Measurements from ENCODE around the gene CFHR1. TPM values are rescaled to one million over a fixed set of nuclear protein-coding genes. Genes with fewer than 3 reads are reported as not detected.

Gene CFHR1
- polyA plus RNA-seq, 1 of the 3 experiments (the other 2 are of a cell fraction) = 0.31 TPM

DNA sequence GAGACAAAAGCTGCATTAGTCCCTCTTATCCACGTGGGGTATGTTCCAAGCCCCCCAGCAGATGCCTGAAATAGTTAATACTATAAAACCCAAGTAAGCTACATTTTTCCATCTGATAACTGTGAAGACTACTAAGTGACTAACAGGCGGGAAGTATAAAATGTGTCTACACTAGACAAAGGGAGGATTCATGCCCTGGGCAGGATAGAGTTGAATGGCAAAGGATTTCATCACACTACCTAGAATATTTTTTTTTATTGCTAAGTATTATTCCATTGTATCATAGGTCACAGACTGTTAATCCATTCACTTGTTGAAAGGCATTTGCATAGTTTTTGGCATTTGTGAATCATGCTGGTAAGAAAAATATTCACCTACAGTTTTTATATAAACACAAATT lies 41.9 kb downstream of the CFHR1 start:
- H3K79me2 ChIP-seq (ENCODE audit: insufficient read depth) = no peaks in the 10 kb centered on the region
- H3K27ac ChIP-seq (ENCODE audit: low read depth in 2 of 2, low read length in 1 of 2) = no peak overlapping the region
- POLR2A ChIA-PET = no interaction called here
- no peaks in the 10 kb centered on the region for H3K27me3 ChIP-seq (ENCODE audit: insufficient read depth)
- TF ChIP-seq, protein P1, sequence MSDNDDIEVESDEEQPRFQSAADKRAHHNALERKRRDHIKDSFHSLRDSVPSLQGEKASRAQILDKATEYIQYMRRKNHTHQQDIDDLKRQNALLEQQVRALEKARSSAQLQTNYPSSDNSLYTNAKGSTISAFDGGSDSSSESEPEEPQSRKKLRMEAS (IDR thresholded peaks at IDR 0.05; ENCODE audit: low read depth) = no peak
- TF ChIP-seq, protein P2, sequence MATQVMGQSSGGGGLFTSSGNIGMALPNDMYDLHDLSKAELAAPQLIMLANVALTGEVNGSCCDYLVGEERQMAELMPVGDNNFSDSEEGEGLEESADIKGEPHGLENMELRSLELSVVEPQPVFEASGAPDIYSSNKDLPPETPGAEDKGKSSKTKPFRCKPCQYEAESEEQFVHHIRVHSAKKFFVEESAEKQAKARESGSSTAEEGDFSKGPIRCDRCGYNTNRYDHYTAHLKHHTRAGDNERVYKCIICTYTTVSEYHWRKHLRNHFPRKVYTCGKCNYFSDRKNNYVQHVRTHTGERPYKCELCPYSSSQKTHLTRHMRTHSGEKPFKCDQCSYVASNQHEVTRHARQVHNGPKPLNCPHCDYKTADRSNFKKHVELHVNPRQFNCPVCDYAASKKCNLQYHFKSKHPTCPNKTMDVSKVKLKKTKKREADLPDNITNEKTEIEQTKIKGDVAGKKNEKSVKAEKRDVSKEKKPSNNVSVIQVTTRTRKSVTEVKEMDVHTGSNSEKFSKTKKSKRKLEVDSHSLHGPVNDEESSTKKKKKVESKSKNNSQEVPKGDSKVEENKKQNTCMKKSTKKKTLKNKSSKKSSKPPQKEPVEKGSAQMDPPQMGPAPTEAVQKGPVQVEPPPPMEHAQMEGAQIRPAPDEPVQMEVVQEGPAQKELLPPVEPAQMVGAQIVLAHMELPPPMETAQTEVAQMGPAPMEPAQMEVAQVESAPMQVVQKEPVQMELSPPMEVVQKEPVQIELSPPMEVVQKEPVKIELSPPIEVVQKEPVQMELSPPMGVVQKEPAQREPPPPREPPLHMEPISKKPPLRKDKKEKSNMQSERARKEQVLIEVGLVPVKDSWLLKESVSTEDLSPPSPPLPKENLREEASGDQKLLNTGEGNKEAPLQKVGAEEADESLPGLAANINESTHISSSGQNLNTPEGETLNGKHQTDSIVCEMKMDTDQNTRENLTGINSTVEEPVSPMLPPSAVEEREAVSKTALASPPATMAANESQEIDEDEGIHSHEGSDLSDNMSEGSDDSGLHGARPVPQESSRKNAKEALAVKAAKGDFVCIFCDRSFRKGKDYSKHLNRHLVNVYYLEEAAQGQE (IDR thresholded peaks at IDR 0.05; ENCODE audit: low read depth, low read length) = no peak
- TF ChIP-seq FOSL2 (IDR thresholded peaks at IDR 0.05; ENCODE audit: borderline replicate concordance, low read depth) (no peak), RFX5 (IDR thresholded peaks at IDR 0.05; ENCODE audit: low read length) (no peak), FOXJ3 (CRISPR knock-in tag; IDR thresholded peaks at IDR 0.05) (no peak), RCOR1 (IDR thresholded peaks at IDR 0.05; ENCODE audit: low read length) (no peak), MXI1 (IDR thresholded peaks at IDR 0.05; ENCODE audit: low read depth, low read length) (no peak), SIN3A (IDR thresholded peaks at IDR 0.05; ENCODE audit: borderline replicate concordance, low read depth, low read length) (no peak)
- TF ChIP-seq, protein P3, sequence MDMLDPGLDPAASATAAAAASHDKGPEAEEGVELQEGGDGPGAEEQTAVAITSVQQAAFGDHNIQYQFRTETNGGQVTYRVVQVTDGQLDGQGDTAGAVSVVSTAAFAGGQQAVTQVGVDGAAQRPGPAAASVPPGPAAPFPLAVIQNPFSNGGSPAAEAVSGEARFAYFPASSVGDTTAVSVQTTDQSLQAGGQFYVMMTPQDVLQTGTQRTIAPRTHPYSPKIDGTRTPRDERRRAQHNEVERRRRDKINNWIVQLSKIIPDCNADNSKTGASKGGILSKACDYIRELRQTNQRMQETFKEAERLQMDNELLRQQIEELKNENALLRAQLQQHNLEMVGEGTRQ (IDR thresholded peaks at IDR 0.05; ENCODE audit: borderline replicate concordance, low read depth, low read length) = no peak
- H2AFZ ChIP-seq (ENCODE audit: low read depth) = no peak overlapping the region
- H3K9me2 ChIP-seq = no peaks in the 10 kb centered on the region
- H3F3A ChIP-seq (replicated peaks; ENCODE audit: insufficient read depth) = no peaks in the 10 kb centered on the region
- H3K9ac ChIP-seq = no peak overlapping the region
- H3K4me3 ChIP-seq (ENCODE audit: low read depth in 2 of 2, low read length in 1 of 2) = no peak overlapping the region
- no peaks in the 10 kb centered on the region for H4K20me1 ChIP-seq (ENCODE audit: insufficient read depth)
- no peak overlapping the region for H3K4me2 ChIP-seq
- CTCF ChIA-PET = no interaction called here
- peaks cover 0 to 3% of the 10 kb centered on the region in 2 experiments for H3K36me3 ChIP-seq (replicated peaks in 1 of 2; ENCODE audit: control insufficient read depth in 1 of 2, insufficient read depth in 2 of 2, low read length in 1 of 2)
- 30% methylated on average over 2 of the region's 2 CpGs for WGBS (ENCODE audit: low lambda C conversion rate)
- no peak for DNase-seq
- no peaks in the 10 kb centered on the region for H3K4me1 ChIP-seq (ENCODE audit: control insufficient read depth in 1 of 2, insufficient read depth in 2 of 2, low read depth in 1 of 2, low read length in 1 of 2)
- H3K9me3 ChIP-seq = no peaks in the 10 kb centered on the region

DNA sequence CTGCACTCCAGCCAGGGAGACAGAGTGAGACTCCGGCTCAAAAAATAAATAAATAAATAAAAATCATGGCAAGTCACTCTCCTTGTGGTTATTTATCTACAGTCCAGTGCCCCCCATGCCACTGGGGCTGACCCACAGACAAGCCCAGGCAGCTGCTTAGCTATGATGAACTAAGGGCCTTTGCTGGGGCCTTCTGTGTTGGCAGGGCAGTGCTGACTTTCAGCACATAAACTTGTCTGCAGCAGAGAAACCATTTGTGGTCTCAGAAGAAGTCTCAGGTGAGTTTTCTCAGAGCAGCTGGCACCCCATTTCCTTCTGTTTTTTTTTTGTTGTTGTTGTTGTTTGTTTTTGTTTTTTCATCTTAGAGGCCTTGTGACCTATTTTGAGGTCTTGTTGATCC lies 47.4 kb downstream of the CFHR1 start:
- 67% methylated on average over 1 of the region's 1 CpG for WGBS (ENCODE audit: low lambda C conversion rate)
- H3K4me2 ChIP-seq = no peak overlapping the region
- TF ChIP-seq, protein P2 (IDR thresholded peaks at IDR 0.05; ENCODE audit: low read depth, low read length) = no peak
- TF ChIP-seq, protein P3 (IDR thresholded peaks at IDR 0.05; ENCODE audit: borderline replicate concordance, low read depth, low read length) = no peak
- TF ChIP-seq GATA2 (CRISPR knock-in tag; IDR thresholded peaks at IDR 0.05) (no peak), ELF1 (IDR thresholded peaks at IDR 0.05) (no peak), NFIC (IDR thresholded peaks at IDR 0.05; ENCODE audit: borderline replicate concordance) (no peak), CHD2 (IDR thresholded peaks at IDR 0.05; ENCODE audit: low read length, partially characterized antibody) (no peak), MEF2A (IDR thresholded peaks at IDR 0.05; ENCODE audit: borderline replicate concordance, low read depth) (no peak), TEAD4 (IDR thresholded peaks at IDR 0.05; ENCODE audit: borderline replicate concordance, insufficient read depth) (no peak), USF1 (IDR thresholded peaks at IDR 0.05; ENCODE audit: borderline replicate concordance, low read depth) (no peak)
- peaks cover 0 to 3% of the 10 kb centered on the region in 2 experiments for H3K36me3 ChIP-seq (replicated peaks in 1 of 2; ENCODE audit: control insufficient read depth in 1 of 2, insufficient read depth in 2 of 2, low read length in 1 of 2)
- no peaks in the 10 kb centered on the region for H4K20me1 ChIP-seq (ENCODE audit: insufficient read depth)
- H3K9me3 ChIP-seq = no peaks in the 10 kb centered on the region
- ChIA-PET CTCF (no interaction called here), POLR2A (no interaction called here)
- H3K27me3 ChIP-seq (ENCODE audit: insufficient read depth) = no peaks in the 10 kb centered on the region
- H3K9me2 ChIP-seq = no peaks in the 10 kb centered on the region
- H3K27ac ChIP-seq (ENCODE audit: low read depth in 2 of 2, low read length in 1 of 2) = no peak overlapping the region
- H2AFZ ChIP-seq (ENCODE audit: low read depth) = no peak overlapping the region
- no peak for DNase-seq
- H3K4me3 ChIP-seq (ENCODE audit: low read depth in 2 of 2, low read length in 1 of 2) = no peak overlapping the region
- H3F3A ChIP-seq (replicated peaks; ENCODE audit: insufficient read depth) = no peaks in the 10 kb centered on the region
- H3K9ac ChIP-seq = no peak overlapping the region
- H3K79me2 ChIP-seq (ENCODE audit: insufficient read depth) = no peaks in the 10 kb centered on the region
- no peaks in the 10 kb centered on the region for H3K4me1 ChIP-seq (ENCODE audit: control insufficient read depth in 1 of 2, insufficient read depth in 2 of 2, low read depth in 1 of 2, low read length in 1 of 2)
